GM19035 (cell line): ENCODE data around the gene MAP1S.

Experiments
- ATAC-seq: cut with Tn5 transposase; IDR thresholded peaks from one replicate; pipeline ENCODE4 v1.9.1; 2021; ENCODE audit not compliant: unreplicated experiment

MAP1S gene

GRCh38 chr19:17727843-17728242, 8.6 kb downstream of the MAP1S start:
- no peak for ATAC-seq

GRCh38 chr19:17733127-17733526, 13.8 kb downstream of the MAP1S start:
- no peak for ATAC-seq

GRCh38 chr19:17734146-17734545, 14.9 kb downstream of the MAP1S start:
- no peak for ATAC-seq

DNA sequence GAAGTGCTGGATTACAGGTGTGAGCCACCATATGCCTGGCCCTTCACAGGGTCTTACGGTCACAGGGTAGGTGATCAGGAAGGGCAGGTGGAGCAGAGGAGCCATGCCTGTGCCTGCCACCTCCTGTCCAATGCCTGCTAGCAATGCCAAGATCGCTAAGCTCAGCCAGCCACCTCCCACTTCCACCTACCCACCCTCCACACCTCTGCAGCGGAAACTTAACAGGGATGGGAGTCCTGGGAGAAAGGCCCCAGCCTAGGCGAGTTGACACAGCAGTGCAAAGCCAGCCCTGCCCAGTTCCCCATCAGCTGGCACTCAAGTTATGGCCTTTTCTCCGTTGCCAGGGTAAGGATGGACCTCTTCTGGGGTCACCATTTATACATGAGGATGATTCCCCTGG, 16.1 kb downstream of the MAP1S start:
- ATAC-seq: no peak

GRCh38 chr19:17737690-17738153, 18.4 kb downstream of the MAP1S start:
- ATAC-seq: no peak

DNA sequence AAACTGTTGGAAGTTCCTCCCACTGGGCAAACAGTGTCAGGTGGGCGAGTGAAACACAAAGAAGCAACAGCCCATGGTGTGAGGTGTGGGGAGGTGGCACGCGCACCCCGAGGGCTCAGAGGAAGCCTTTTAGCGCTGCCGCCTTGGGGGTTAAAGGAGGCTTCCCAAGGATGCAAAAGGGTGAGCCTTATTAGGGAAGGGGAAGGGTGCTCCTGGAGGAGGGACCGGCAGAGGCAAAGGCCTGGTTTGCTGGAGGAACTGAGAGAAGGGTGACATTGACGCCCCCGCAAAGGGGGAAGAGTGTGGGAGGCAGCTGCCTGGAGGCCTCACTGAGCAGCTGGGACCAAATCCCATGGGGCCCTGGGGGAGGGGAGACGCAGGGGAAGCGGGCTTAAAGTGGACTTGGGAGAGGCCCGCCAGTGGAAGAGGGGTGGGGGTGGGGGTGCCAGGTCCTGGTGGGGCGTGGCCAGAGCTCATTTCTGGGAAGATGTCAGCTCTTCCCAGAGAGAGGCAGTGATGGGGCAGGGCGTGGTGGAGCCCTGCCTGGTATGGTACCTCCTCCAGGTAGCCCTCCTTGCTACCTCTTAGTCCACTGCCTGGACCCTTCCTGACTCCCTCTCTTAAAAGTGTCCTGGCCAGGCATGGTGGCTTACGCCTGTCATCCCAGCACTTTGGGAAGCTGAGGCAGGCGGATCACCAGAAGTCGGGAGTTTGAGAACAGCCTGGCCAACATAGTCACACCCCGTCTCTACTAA, 20.0 kb downstream of the MAP1S start:
- no peak for ATAC-seq

- ATAC-seq: no peak
Observed at GRCh38 chr19:17741456-17741855, 22.2 kb downstream of the MAP1S start.

- no peak for ATAC-seq
Observed at GRCh38 chr19:17743874-17744580, 24.7 kb downstream of the MAP1S start.

DNA sequence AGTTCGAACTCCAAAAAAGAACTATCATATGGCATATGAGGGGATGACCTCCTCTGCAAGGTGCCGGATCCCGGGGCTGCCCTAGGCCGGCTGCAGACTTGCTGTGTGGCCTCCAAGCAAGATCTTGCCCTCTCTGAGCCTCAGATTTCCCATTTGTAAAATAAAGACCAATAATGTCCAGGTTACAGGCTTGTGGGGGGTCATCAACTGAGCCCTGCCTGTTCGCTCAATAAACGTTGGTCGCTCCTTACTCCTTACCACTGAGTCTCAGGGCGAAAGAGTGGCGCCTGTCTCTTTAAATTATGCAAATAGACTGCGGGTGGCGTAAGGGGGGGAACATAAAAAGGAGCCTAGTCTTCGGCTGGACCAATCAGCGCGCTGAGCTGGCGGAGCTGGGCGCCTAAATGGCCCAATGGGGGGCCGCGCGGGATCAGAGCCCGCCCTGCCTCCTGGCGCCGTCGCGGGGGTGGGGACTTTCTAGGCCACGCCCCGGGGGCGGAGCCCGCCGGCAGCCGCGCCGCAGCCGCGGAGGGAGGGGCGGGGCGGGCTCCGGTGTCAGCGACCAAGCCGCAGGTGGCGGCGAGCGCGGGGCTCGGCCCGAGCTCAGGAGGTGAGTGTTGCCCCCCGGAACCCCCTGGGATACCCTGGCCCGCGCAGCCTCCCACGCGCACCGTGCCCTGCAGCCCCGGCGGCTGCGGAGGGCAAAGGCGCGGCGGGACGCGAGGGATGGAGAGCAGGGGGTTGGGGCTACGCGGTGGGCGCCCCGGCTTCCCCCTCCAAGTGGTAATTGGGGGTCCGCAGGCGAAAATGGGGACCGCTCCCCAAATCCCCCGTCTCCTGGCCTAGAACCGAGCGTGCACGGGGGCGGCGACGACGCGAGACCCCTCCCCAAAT, 28.2 kb downstream of the MAP1S start:
- peak; percentile 68 for ATAC-seq

GRCh38 chr19:17748884-17749638, 29.8 kb downstream of the MAP1S start:
- no peak for ATAC-seq

DNA sequence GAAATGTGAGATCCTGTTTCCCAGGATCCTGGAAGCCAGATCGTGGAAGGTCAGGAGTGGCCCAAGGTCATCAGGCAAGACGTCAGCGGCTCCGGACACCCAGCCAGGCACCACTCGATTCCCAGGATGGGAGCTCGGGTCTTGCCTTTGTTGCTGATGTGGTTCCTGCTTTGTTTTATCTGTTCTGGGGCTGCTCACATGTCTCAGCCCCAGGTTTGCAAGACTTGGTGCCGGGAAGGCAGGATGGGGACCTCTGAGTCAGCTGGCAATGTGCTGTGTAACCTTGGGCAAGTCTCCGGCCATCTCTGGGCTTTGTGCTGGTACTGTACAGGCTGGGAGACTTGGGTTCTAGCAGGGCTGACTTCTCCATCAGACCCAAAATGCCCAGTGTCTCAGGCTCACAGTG, 30.6 kb downstream of the MAP1S start:
- no peak for ATAC-seq

DNA sequence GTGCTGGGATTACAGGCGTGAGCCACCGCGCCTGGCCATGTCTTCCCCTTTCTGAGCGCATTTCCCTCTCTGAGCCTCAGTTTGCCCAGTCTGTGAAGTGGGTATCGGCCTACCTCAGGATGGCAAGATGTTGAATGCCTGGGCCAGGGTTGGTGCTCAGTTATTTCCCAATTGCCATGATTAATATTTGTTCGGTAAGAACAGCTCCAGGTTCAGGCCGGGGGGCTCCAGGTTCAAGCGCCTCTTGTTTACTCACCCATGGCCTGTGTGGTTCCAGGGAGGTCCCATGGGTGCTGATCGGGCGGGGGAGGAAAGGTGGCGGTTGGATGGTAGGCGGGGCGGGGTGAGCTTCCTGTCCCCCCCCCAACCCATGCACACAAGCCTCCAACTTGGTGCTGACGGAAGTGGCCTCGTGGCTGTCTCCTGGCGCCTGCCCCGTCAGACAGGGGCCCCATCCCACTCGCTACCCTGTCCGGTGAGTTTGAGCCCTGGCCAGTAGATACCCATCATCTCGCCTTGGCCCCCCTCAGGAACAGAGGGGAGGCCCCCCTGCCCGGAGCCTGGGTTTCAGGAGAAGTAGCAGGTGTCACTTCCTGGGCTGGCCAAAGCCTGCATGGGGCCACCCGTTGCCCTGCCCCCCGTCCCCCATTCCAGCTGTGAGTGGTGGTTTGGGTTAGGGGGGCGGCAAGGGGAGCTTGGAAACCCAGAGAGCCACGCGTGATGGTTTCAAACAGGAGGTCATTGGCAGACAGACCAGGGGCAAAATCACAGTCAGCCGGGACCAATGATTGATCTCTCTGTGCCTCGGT, 32.0 kb downstream of the MAP1S start, which contains the start of gene FCHO1:
Gene FCHO1 (plus strand): TSS at position 375 of the 809 bp plus-strand sequence. CDS start 3,688 bp downstream, outside the sequence.
- no peak for ATAC-seq

- no peak for ATAC-seq
Observed at GRCh38 chr19:17751912-17752273, 32.6 kb downstream of the MAP1S start.

DNA sequence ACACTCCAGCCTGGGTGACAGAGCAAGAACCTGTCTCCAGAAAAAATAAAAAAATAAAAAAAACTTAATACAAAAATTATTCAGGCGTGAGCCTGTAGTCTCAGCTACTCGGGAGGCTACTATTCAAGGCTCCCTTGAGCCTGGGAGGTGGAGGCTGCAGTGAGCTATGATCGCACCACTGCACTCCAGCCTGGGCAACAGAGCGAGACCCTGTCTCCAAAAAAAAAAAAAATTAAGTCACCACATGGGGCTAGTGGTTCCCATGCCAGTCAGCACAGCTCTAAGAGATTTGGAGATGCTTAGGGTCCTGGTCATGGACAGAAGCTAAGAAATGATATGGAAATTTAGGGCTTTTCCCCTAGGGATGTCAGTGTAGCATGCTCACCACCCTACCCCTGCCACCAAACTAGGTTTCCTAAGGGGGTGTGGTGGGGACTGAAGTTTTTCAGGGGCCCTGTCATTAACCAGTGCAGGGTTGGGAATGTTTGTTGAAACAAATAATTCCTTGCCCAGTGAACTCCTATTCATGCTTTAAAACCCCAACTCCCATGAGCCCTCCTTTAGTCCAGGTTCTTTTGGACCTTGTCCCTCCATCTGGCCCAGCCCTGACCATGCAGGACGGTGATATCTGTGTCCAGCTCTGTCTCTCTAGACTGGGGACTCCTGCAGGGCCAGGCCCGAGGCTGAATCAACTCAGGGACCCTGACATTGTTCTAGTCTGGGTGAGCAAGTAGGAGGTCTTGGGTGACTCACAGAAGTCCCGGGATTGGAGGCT, 33.8 kb downstream of the MAP1S start:
- no peak for ATAC-seq

DNA sequence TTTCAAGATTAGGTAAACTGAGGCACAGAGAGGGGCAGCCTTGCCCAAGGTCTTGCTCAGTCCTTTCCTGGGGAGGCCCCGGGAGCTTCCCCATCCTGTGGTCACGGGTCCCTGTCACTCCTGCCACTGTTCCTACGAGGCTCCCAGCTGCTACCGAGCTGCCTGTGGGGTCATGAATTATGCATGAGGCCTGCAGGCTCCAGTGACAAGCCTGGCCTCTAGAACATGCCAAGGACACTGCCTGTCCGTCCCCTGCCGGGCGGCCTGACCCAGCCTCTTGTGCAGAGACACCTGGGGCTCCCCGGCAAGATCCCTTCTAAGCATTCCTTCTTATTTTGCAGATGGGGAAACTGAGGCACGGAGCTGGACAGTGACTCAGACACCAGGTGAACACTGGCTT, 34.7 kb downstream of the MAP1S start:
- no peak for ATAC-seq

- ATAC-seq: peak; percentile 39
Observed at GRCh38 chr19:17754634-17755442, 35.6 kb downstream of the MAP1S start.

DNA sequence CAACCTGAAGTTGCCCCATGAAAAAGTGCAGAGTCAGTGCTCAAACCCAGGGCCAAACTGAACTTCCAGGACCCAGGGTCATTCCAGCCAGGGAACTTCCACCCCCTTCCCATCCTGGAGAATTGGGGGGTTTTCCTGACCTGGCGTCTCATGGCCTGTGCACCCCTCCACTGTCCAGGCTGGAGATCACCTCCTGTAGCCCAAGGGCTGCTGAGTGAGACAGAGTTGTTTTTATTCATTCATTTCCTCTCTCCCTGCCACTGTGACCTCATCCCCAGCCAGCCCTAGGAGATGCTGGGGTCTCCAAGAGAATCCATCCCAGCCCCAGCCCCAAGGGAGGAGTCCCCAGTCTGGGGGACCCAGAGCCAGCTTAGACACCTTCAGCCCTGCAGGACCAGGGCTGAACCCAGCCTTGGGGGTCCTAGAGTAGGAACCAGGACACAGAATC, 36.2 kb downstream of the MAP1S start:
- no peak for ATAC-seq
